K562 (cell line): Measurements from ENCODE around the gene DOK1. TPM values are rescaled to one million over a fixed set of nuclear protein-coding genes. Genes with fewer than 3 reads are reported as not detected.
A peak's percentile ranks its signal among the peaks of the same experiment; 100 is the strongest.

Experiments
- ATAC-seq: fragments of 200-7000 bp; cut with Tn5 transposase; 3 replicates; pipeline ENCODE4 v1.9.1; 2020; ENCODE audit warnings: moderate library complexity
- BruUV-seq: library from RNA; stranded (reverse); fragments of 400-500 nt; replicated peaks from 2 replicates; lab custom pipeline; 2021; lab: Mats Ljungman, UMichigan
- CTCF ChIA-PET: fragments of 300-600 bp; formaldehyde crosslinking; extraction: SDS; loops from one replicate; lab custom pipeline; 2021; ENCODE audit warnings: low intra/inter-chr PET ratio; lab: Yijun Ruan, JAX
- POLR2A ChIA-PET: fragments of 300-600, 350-650 bp; sonication (Branson Sonifier 250); formaldehyde crosslinking; extraction: SDS; loops from one replicate; lab custom pipeline; 2021; ENCODE audit warnings: antibody characterized with exemption, inconsistent platforms; lab: Yijun Ruan, JAX
- DNase-seq, 4 experiments: peaks; one replicate each; pipeline versions ENCODE4 v3.0.0 to v3.0.0-alpha.2; 2011 to 2018; ENCODE audit warnings: low spot score in 3 of 4, mixed read lengths in 3 of 4; ENCODE audit errors: extremely low read depth in 1 of 4
- FAIRE-seq: peaks from 2 replicates; lab custom pipeline; 2011; peaks lifted over from hg19 to GRCh38; lab: Jason Lieb, UNC
- H2AFZ ChIP-seq: 2 replicates; pipeline ENCODE4 v1.6.0; 2011; ENCODE audit warnings: low read depth, low read length, control low read depth, inconsistent platforms
- H3K27ac ChIP-seq: fragments of 200-600 bp; 3 replicates; pipeline ENCODE4 v1.8.0; 2011; ENCODE audit warnings: low read depth, mild to moderate bottlenecking, control low read depth, inconsistent platforms, low read length, moderate library complexity, mixed read lengths; ENCODE audit errors: extremely low read depth
- H3K27me3 ChIP-seq, 2 experiments: fragments of 300-600 bp in 1 of 2; 2 replicates in 1 of 2; 3 replicates in 1 of 2; pipeline versions ENCODE4 v1.6.0 to v1.8.0; 2011; ENCODE audit warnings: inconsistent platforms in 2 of 2, low read length in 2 of 2, mild to moderate bottlenecking in 1 of 2, mixed read lengths in 1 of 2, moderate library complexity in 1 of 2; ENCODE audit not compliant: control insufficient read depth in 2 of 2, insufficient read depth in 2 of 2
- H3K36me3 ChIP-seq: fragments of 300-600 bp; 3 replicates; pipeline ENCODE4 v1.8.0; 2011; ENCODE audit warnings: mild to moderate bottlenecking, low read length, inconsistent platforms; ENCODE audit not compliant: control insufficient read depth, insufficient read depth
- H3K4me1 ChIP-seq, 2 experiments: fragments of 200-600 bp in 1 of 2; replicated peaks in 1 of 2; 2 replicates in 1 of 2; 3 replicates in 1 of 2; pipeline versions ENCODE4 v1.5.1 to v1.8.0; 2011; ENCODE audit warnings: inconsistent platforms in 2 of 2, low read length in 2 of 2, mild to moderate bottlenecking in 1 of 2, mixed read lengths in 1 of 2, moderate library complexity in 1 of 2; ENCODE audit not compliant: control insufficient read depth in 2 of 2, insufficient read depth in 2 of 2
- H3K4me2 ChIP-seq: 2 replicates; pipeline ENCODE4 v1.6.1; 2011; ENCODE audit warnings: low read length, control low read depth, inconsistent platforms, mixed read lengths; ENCODE audit not compliant: insufficient read depth
- H3K4me3 ChIP-seq: fragments of 200-600 bp; sonication (generic), shearing (Covaris generic); 2 replicates; pipeline ENCODE4 v1.5.1; 2016; ENCODE audit warnings: control low read depth, inconsistent platforms
- H3K79me2 ChIP-seq: fragments of 200-600 bp; 3 replicates; pipeline ENCODE4 v1.8.0; 2011; ENCODE audit warnings: low read length, inconsistent platforms; ENCODE audit not compliant: control insufficient read depth, insufficient read depth
- H3K9ac ChIP-seq, 2 experiments: 2 replicates each; pipeline versions ENCODE4 v1.6.0 to v1.6.1; 2011; ENCODE audit warnings: low read depth in 2 of 2, low read length in 2 of 2, control low read depth in 1 of 2, inconsistent platforms in 1 of 2, mild to moderate bottlenecking in 1 of 2, mixed read lengths in 1 of 2; ENCODE audit not compliant: insufficient read depth in 1 of 2
- H3K9me1 ChIP-seq: one replicate; pipeline ENCODE4 v1.6.0; 2011; ENCODE audit warnings: inconsistent platforms, mild to moderate bottlenecking, low read length, moderate library complexity; ENCODE audit not compliant: control insufficient read depth, insufficient read depth
- H3K9me3 ChIP-seq: replicated peaks from 2 replicates; pipeline ENCODE4 v1.5.1; 2011; ENCODE audit warnings: low read depth, low read length, inconsistent platforms; ENCODE audit not compliant: control insufficient read depth, insufficient read depth
- H4K20me1 ChIP-seq: replicated peaks from 2 replicates; pipeline ENCODE4 v1.6.1; 2011; ENCODE audit warnings: low read length, inconsistent platforms, mixed read lengths; ENCODE audit not compliant: control insufficient read depth, insufficient read depth
- ATF3 ChIP-seq, 2 experiments: fragments of 450-650 bp in 1 of 2; sonication (generic) in 1 of 2; formaldehyde crosslinking in 1 of 2; IDR thresholded peaks in 1 of 2; conservative IDR thresholded peaks in 1 of 2; 2 replicates each; pipeline versions ENCODE4 v1.6.1 to v1.8.1; 2016 to 2023; ENCODE audit warnings: mild to moderate bottlenecking in 2 of 2, moderate library complexity in 2 of 2, inconsistent platforms in 1 of 2, missing genetic modification reagents in 1 of 2
- FOSL1 ChIP-seq: fragments of 200-800 bp; sonication (Bioruptor generic); conservative IDR thresholded peaks from 2 replicates; pipeline ENCODE4 v1.6.1; 2016; ENCODE audit warnings: missing genetic modification characterization, missing compliant biosample characterization
- JUND ChIP-seq, 2 experiments: IDR thresholded peaks; 2 replicates in 1 of 2; 3 replicates in 1 of 2; pipeline ENCODE4 v1.6.1; 2011; ENCODE audit warnings: borderline replicate concordance in 2 of 2, low read depth in 2 of 2, low read length in 2 of 2, improper control_type of control experiment in 1 of 2, missing biosample characterization in 1 of 2, missing genetic modification characterization in 1 of 2, missing genetic modification reagents in 1 of 2
- USF2 ChIP-seq: sonication (generic); formaldehyde crosslinking; IDR thresholded peaks from 2 replicates; pipeline ENCODE4 v1.5.0; 2020; ENCODE audit warnings: missing genetic modification reagents
- ZNF253 ChIP-seq: fragments of 250-450 bp; sonication (Bioruptor Pico); conservative IDR thresholded peaks from 2 replicates; pipeline ENCODE4 v1.6.1; 2021; ENCODE audit warnings: mild to moderate bottlenecking
- ZNF384 ChIP-seq: IDR thresholded peaks from 2 replicates; pipeline ENCODE4 v1.6.1; 2012; ENCODE audit warnings: low read depth, low read length, improper control_type of control experiment
- ZNF518B ChIP-seq: fragments of 250-450 bp; sonication (Bioruptor Pico); IDR thresholded peaks from 2 replicates; pipeline ENCODE4 v1.5.0; 2021; ENCODE audit warnings: mild to moderate bottlenecking, moderate library complexity
- in situ Hi-C: fragments of 300-500 bp; cut with MboI; formaldehyde crosslinking; loops from 4 replicates; pipeline ENCODE4 v1.15.0; 2018; ENCODE audit warnings: inconsistent platforms, mixed read lengths
- intact Hi-C: fragments of 100-400 bp; cut with micrococcal nuclease; formaldehyde crosslinking; loops from 2 replicates; pipeline ENCODE4 v1.14.2; 2022
- polyA plus RNA-seq, 8 experiments: library from polyadenylated mRNA; depleted of rRNA in 4 of 8; stranded (reverse) in 5 of 8; unstranded in 3 of 8; fragments of >200 nt; fragmentation: Nextera tagmentation in 2 of 8; fragmentation: Illumina TruSeq in 1 of 8; extraction: Ambion mirVana in 2 of 8; extraction: Trizol in 1 of 8; gene quantifications; 2 replicates each; pipeline versions ENCODE4 v1.2.1 to v1.2.3, GENCODE V29; 2011 to 2014; ENCODE audit warnings: inconsistent platforms in 1 of 8, missing spikeins in 1 of 8
- total RNA-seq, 7 experiments: library from RNA; depleted of rRNA in 6 of 7; stranded (reverse); fragments of >200 nt in 6 of 7; fragmentation: Illumina TruSeq in 2 of 7; extraction: Trizol in 2 of 7; gene quantifications; 2 replicates each; pipeline versions ENCODE4 v1.2.1 to v1.2.3, GENCODE V29; 2011 to 2021; ENCODE audit warnings: low replicate concordance in 1 of 7

DOK1 gene
- total and polyA plus RNA-seq, 9 of the 15 experiments (the other 6 are each of a cell fraction or from before 2014, with no cell fraction given) = 0.59 to 36.4 (median 16.1) TPM

GRCh38 chr2:74582184-74582583 lies 27.7 kb downstream of the DOK1 start (continued):
- no peak for TF ChIP-seq USF2 (CRISPR knock-in tag)
- TF ChIP-seq ZNF518B = no peak
- TF ChIP-seq ZNF253 (CRISPR knock-in tag) = no peak

- Histone ChIP-seq H3K9ac (no peak overlapping the region), H3K4me2 (no peak overlapping the region), H3K36me3 (no peaks in the 10 kb centered on the region), H3K27ac (no peak overlapping the region), H3K27me3 (no peaks in the 10 kb centered on the region; a peak in 1 of 5 replicates), H2AFZ (no peak overlapping the region), H3K4me3 (no peak overlapping the region), H3K79me2 (no peaks in the 10 kb centered on the region), H3K9me1 (no peaks in the 10 kb centered on the region), H3K4me1 (peaks cover 3% of the 10 kb centered on the region in 2 experiments; a peak in 3 of 5 replicates), H3K9me3 (no peaks in the 10 kb centered on the region), H4K20me1 (no peaks in the 10 kb centered on the region)
- no TSS peak for BruUV-seq
- ATAC-seq (no peak), FAIRE-seq (no peak), DNase-seq (no peak)
- in situ Hi-C loops = no loop called here
- intact Hi-C loops = loop anchor here (10.0 kb wide), 1 partner anchor 329 kb away; no protein-coding TSS in a partner anchor
- POLR2A ChIA-PET = interaction anchor here (0.6 to 1.4 kb wide), 7 partner anchors 9 to 143 kb away, joined by 3 to 5 read pairs (median 3); partner anchors contain the start of gene MRPL53
- TF ChIP-seq FOSL1 (tag) (0 out of 2 replicates have a peak, but pooled peaks have one; percentile 9), ATF3 (IDR thresholded peaks at IDR 0.05) (peak; percentile 57), ATF3 (CRISPR knock-in tag; conservative IDR thresholded peaks at IDR 0.05) (no peak), ZNF384 (no peak), JUND (IDR thresholded peaks at IDR 0.05; ENCODE audit: borderline replicate concordance, low read depth, low read length) (peak; percentile 41; the same call in 1 of the 2 replicates), JUND (tag; IDR thresholded peaks at IDR 0.05; ENCODE audit: borderline replicate concordance, low read depth, low read length) (no peak)
- CTCF ChIA-PET = no interaction called here
Observed at GRCh38 chr2:74583504-74583903, 29.0 kb downstream of the DOK1 start.
